Stomach (tissue), 9 donors: ENCODE results near the gene LMCD1. TPM values are rescaled to one million over a fixed set of nuclear protein-coding genes. Genes with fewer than 3 reads are reported as not detected.

Experiments used
- DNase-seq, 2 donors: peaks; one replicate each; pipeline versions ENCODE4 v3.0.0 to v3.0.0-alpha.2; 2013 to 2019
- H3K27ac ChIP-seq, 5 donors: fragments of 200-600 bp in 4 of 5; sonication (generic) in 4 of 5; one replicate each; pipeline ENCODE4 v1.5.1; 2013 to 2019; ENCODE audit warnings: mild to moderate bottlenecking in 1 of 5, moderate library complexity in 1 of 5
- H3K27me3 ChIP-seq, 3 donors: fragments of 200-600 bp; sonication (generic); one replicate each; pipeline ENCODE4 v1.5.1; 2017 to 2019; ENCODE audit warnings: mixed run types in 1 of 3
- H3K36me3 ChIP-seq, 4 donors: fragments of 200-600 bp; sonication (generic); 1 replicate in 3 of 4; 2 replicates in 1 of 4; pipeline ENCODE4 v1.5.1; 2016 to 2019
- H3K4me1 ChIP-seq, 4 donors: fragments of 200-600 bp; sonication (generic); one replicate each; pipeline ENCODE4 v1.5.1; 2016 to 2019
- H3K4me3 ChIP-seq, 4 donors: fragments of 200-600 bp; sonication (generic) in 3 of 4; one replicate each; pipeline ENCODE4 v1.5.1; 2016 to 2019; ENCODE audit warnings: mild to moderate bottlenecking in 1 of 4
- H3K9me3 ChIP-seq, 4 donors: fragments of 200-600 bp; sonication (generic); one replicate each; pipeline ENCODE4 v1.5.1; 2016 to 2019
- CTCF ChIP-seq, 7 experiments: fragments of 450-650 bp in 4 of 7; fragments of 200-600 bp in 3 of 7; sonication (generic) in 3 of 7; IDR thresholded peaks; one replicate each; pipeline ENCODE4 v1.5.1; 2016 to 2019; ENCODE audit warnings: antibody characterized with exemption in 7 of 7, control low read depth in 2 of 7, mild to moderate bottlenecking in 1 of 7
- EP300 ChIP-seq: sonication (generic); formaldehyde crosslinking; IDR thresholded peaks from one replicate; pipeline ENCODE4 v1.6.1; 2017; ENCODE audit warnings: antibody characterized with exemption
- POLR2A ChIP-seq, 4 donors: fragments of 450-650 bp; IDR thresholded peaks; one replicate each; pipeline ENCODE4 v1.6.1; 2016; ENCODE audit warnings: antibody characterized with exemption in 4 of 4, control low read depth in 2 of 4, mild to moderate bottlenecking in 1 of 4, moderate library complexity in 1 of 4
- POLR2AphosphoS5 ChIP-seq, 3 donors: sonication (generic); formaldehyde crosslinking; IDR thresholded peaks; one replicate each; pipeline ENCODE4 v1.6.1; 2016; ENCODE audit warnings: antibody characterized with exemption in 3 of 3
- WGBS, 5 donors: extraction: QIAGEN DNeasy Blood & Tissue Kit in 3 of 5; methylation state at CpG; one replicate each; pipeline versions ENCODE4 v1.1.5 to v1.1.7; 2013 to 2018; 5-methylcytosine and 5-hydroxymethylcytosine counted together
- intact Hi-C: fragments of 100-400 bp; cut with DNase I; formaldehyde crosslinking; loops from one replicate; pipeline ENCODE4 v1.15.1; 2023; ENCODE audit warnings: low total_unique reads
- polyA plus RNA-seq, 3 donors: library from polyadenylated mRNA; stranded (reverse); fragments of 200-250 nt; gene quantifications; one replicate each; pipeline ENCODE4 v1.2.3, GENCODE V29; 2013
- total RNA-seq, 5 donors: library from RNA; depleted of rRNA; stranded (reverse); fragments of >200 nt; gene quantifications; one replicate each; pipeline versions ENCODE4 v1.1.0 to v1.2.3, GENCODE V29; 2014 to 2016
- donor health status: healthy with polysubstance abuse.
- donor health status: Bipolar disorder and iron deficiency.
- donor health status: healthy.

Gene LMCD1
- total and polyA plus RNA-seq, 8 donors, result 0.58 to 60.2 (median 23.7) TPM

- Histone ChIP-seq H3K36me3 (peaks cover 0 to 44% (median 30%) of the 10 kb centered on the region in 4 donors), H3K4me3 (no peak overlapping the region), H3K9me3 (no peaks in the 10 kb centered on the region), H3K4me1 (peaks cover 0 to 16% (median 3%) of the 10 kb centered on the region in 4 donors), H3K27ac (no peak overlapping the region), H3K27me3 (no peaks in the 10 kb centered on the region)
- TF ChIP-seq POLR2A (IDR thresholded peaks at IDR 0.05), result no peak
- no peak for TF ChIP-seq EP300
- TF ChIP-seq POLR2AphosphoS5 (IDR thresholded peaks at IDR 0.05), result no peak
- 74 to 86% (median 80%) methylated on average over 4 of the region's 4 CpGs for WGBS, 5 donors
- DNase-seq, result no peak
- intact Hi-C loops, result no loop called here
Observed at GRCh38 chr3:8563146-8563545, 61.5 kb downstream of the LMCD1 start.

GRCh38 chr3:8563597-8563996, 62.0 kb downstream of the LMCD1 start:
- intact Hi-C loops, result no loop called here
- H3K36me3 ChIP-seq, result peaks cover 0 to 48% (median 34%) of the 10 kb centered on the region in 4 donors
- H3K4me1 ChIP-seq, result peaks cover 0 to 16% (median 2%) of the 10 kb centered on the region in 4 donors
- no peaks in the 10 kb centered on the region for H3K9me3 ChIP-seq
- no peak overlapping the region for H3K4me3 ChIP-seq
- H3K27me3 ChIP-seq, result no peaks in the 10 kb centered on the region
- no peak overlapping the region for H3K27ac ChIP-seq
- WGBS, 5 donors, result 93 to 96% (median 94%) methylated on average over 4 of the region's 4 CpGs
- DNase-seq, result no peak
- TF ChIP-seq POLR2AphosphoS5 (IDR thresholded peaks at IDR 0.05) (peak in 1 of 3 donors; percentile 14), POLR2A (IDR thresholded peaks at IDR 0.05) (no peak)

DNA sequence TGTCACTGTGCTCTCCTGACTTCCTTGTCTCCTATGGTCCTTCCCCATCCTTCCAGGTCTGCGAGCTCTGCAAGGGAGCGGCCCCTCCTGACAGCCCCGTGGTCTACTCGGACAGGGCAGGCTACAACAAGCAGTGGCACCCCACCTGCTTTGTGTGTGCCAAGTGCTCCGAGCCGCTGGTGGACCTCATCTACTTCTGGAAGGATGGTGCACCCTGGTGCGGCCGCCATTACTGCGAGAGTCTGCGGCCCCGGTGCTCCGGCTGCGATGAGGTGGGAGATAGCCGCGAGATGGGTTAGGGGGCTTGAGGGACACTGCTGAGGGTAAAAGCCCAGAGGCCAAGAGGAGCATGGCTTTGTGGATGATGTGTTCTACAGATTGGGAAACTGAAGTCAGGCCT, 63.8 kb downstream of the LMCD1 start:
- peaks cover 4 to 66% (median 52%) of the 10 kb centered on the region in 4 donors for H3K36me3 ChIP-seq
- 95 to 98% (median 98%) methylated on average over 15 of the region's 15 CpGs for WGBS, 5 donors
- H3K4me1 ChIP-seq, result peaks cover 0 to 11% (median 2%) of the 10 kb centered on the region in 4 donors
- TF ChIP-seq POLR2A (IDR thresholded peaks at IDR 0.05) (no peak), EP300 (no peak), POLR2AphosphoS5 (IDR thresholded peaks at IDR 0.05) (no peak), CTCF (IDR thresholded peaks at IDR 0.05) (no peak)
- H3K27me3 ChIP-seq, result no peaks in the 10 kb centered on the region
- no peaks in the 10 kb centered on the region for H3K9me3 ChIP-seq
- intact Hi-C loops, result no loop called here
- H3K27ac ChIP-seq, result no peak overlapping the region
- no peak for DNase-seq
- H3K4me3 ChIP-seq, result no peak overlapping the region

DNA sequence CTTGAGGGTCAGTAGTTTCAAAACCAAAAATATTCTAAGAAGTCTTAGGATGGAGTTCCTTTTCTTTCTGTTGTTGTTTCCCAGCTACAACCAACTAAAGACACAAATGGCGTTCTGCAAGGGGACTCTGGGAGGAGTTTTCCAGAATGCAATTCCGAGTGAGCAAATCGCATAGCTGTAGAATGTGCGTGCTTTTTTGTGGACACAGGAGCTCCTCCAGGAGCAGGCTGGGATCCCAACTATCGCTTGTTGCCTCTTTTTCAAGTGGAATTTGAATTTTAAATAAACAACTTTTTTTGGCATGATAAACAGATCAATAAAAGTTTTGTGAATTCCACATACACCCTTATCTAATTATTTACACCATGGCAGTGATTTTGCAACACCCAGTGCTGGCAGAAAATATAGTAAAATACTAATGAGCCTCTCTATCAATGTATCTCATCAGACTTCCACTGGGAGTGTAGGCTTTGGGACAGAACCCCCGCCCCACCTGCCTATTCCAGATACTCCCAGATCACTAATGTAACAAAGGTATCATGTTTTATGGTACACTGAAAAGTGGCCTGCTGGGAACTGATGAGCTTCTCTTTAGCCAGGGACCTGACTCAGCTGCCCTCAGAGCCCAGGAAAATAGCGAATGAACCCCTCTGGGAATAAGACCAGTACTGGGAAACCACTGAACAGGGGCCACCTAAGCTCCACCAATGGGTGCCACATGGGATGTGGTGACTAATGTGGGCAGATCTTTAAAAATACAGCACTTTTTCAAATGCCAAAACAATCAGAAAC, 66.4 kb downstream of the LMCD1 start:
- TF ChIP-seq POLR2A (IDR thresholded peaks at IDR 0.05) (no peak), CTCF (IDR thresholded peaks at IDR 0.05) (no peak), EP300 (no peak), POLR2AphosphoS5 (IDR thresholded peaks at IDR 0.05) (no peak)
- Histone ChIP-seq H3K27ac (no peak overlapping the region), H3K4me1 (no peaks in the 10 kb centered on the region), H3K4me3 (no peak overlapping the region), H3K27me3 (no peaks in the 10 kb centered on the region), H3K9me3 (no peaks in the 10 kb centered on the region), H3K36me3 (peaks cover 4 to 71% (median 57%) of the 10 kb centered on the region in 4 donors)
- intact Hi-C loops, result no loop called here
- 89 to 95% (median 92%) methylated on average over 7 of the region's 7 CpGs for WGBS, 5 donors
- DNase-seq, result no peak

GRCh38 chr3:8571256-8571655, 69.6 kb downstream of the LMCD1 start:
- Histone ChIP-seq H3K27ac (no peak overlapping the region), H3K4me3 (no peak overlapping the region), H3K9me3 (no peaks in the 10 kb centered on the region), H3K27me3 (no peaks in the 10 kb centered on the region), H3K36me3 (peaks cover 4 to 56% (median 45%) of the 10 kb centered on the region in 4 donors), H3K4me1 (no peaks in the 10 kb centered on the region)
- WGBS, 5 donors, result 42 to 56% (median 46%) methylated on average over 3 of the region's 3 CpGs
- TF ChIP-seq POLR2A (IDR thresholded peaks at IDR 0.05) (no peak), CTCF (IDR thresholded peaks at IDR 0.05) (no peak), EP300 (no peak), POLR2AphosphoS5 (IDR thresholded peaks at IDR 0.05) (no peak)
- intact Hi-C loops, result no loop called here
- no peak for DNase-seq
